ENCODE results near the gene APOBEC4. TPM values are rescaled to one million over a fixed set of nuclear protein-coding genes. Genes with fewer than 3 reads are reported as not detected.

APOBEC4 gene
- total RNA-seq, 1 donor from 2014 or later, result not detected

GRCh38 chr1:183675381-183675780, 22.3 kb upstream of the APOBEC4 start:
- no peak for DNase-seq (ENCODE audit: low read depth in 2 of 2)

DNA sequence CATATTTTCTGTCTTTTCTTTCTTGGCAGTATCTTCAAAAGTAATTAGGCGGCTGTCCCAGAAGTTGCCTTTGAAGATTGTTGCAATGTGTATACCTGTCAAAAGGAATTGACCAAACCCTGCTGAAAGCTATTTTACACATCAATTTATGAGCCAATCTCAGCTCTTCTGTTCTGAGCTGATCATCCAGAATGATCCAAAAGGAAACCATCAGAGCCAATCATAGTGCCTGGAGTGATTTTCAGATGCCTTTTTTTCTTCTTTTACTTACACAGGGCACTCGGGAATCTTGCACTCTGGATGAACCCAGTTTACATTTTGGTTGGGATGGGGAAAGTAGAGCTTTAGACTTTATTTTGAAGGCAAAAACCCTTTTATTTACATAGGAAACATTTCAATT, 21.8 kb upstream of the APOBEC4 start:
- DNase-seq (ENCODE audit: low read depth in 2 of 2), result no peak

GRCh38 chr1:183674339-183674738, 21.2 kb upstream of the APOBEC4 start:
- peak in 1 of 2 donors; percentile 23 for DNase-seq (ENCODE audit: low read depth in 2 of 2)

GRCh38 chr1:183673605-183674323, 20.6 kb upstream of the APOBEC4 start:
- DNase-seq (ENCODE audit: low read depth in 2 of 2), result no peak

DNA sequence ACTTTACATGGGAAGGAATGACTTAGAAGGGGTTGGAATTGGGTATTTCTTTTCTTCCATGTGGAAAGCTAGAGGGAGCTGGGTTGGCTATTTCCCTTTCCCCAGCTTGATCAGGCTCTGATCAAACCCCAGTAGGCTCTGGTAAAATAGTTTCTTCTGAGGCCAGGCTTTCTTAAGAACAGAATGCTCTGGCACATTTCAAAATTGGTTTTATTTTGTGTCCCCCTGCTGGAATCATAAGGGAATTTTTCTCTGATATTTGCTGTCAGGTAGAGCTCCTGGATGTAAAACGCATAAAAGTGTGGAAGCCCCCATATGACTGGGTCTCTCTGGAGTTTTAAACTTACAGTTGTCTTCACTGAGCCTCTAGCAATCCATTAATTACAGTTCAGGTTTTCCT, 17.1 kb upstream of the APOBEC4 start:
- no peak for DNase-seq (ENCODE audit: low read depth in 2 of 2)

DNA sequence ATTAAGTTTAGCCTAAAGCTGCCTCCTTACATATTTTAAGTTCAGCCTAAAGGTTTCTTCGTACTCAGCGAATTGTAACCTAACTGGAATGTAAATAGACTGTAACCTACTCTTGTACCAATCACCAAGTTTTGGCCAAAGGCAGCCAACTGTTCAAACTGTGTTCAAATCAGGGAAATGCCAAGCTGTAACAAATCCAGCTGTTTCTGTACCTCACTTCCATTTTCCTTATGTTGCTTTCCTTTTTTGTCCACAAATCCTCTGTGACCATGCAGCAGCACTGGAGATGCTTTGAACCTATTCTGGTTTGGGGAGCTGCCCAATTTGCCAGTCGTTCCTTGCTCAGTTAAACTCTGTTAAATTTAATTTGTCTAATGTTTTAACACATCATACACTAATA, 3.2 kb upstream of the APOBEC4 start:
- DNase-seq (ENCODE audit: low read depth in 2 of 2), result no peak

DNA sequence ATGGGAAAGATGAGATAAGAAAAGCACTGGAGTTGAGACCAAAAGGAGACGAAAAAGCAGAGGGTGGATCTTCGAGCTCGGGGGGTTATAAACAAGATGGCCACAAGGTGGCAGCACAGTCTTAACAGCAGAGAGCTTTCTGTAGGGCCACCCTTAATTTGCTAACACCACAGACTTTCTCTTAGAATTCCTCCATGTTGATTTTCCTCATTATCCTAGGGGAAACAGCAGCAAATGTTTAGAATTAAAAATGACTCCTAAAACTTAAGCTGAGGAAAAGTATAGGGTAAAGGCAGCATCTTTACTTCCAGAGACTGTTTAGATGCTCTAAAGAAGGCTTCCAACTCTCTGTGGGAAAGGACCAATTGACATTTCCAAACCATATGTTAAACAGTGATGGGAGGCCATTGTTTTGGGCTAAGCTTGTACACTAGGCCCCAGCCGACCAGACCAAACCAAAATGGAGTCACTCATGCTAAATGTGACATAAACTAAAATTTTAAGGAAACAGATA, 2.5 kb upstream of the APOBEC4 start:
- DNase-seq (ENCODE audit: low read depth in 2 of 2), result peak; percentile 84 to 86

GRCh38 chr1:183654706-183655105, 1.6 kb upstream of the APOBEC4 start:
- DNase-seq (ENCODE audit: low read depth in 2 of 2), result peak in 1 of 2 donors; percentile 34

GRCh38 chr1:183653876-183654451, 848 bp upstream of the APOBEC4 start:
- DNase-seq (ENCODE audit: low read depth in 2 of 2), result no peak

GRCh38 chr1:183653462-183653794, 312 bp upstream of the APOBEC4 start:
- no peak for DNase-seq (ENCODE audit: low read depth in 2 of 2)

GRCh38 chr1:183652107-183652506, 1.0 kb downstream of the APOBEC4 start:
- DNase-seq (ENCODE audit: low read depth in 2 of 2), result no peak

DNA sequence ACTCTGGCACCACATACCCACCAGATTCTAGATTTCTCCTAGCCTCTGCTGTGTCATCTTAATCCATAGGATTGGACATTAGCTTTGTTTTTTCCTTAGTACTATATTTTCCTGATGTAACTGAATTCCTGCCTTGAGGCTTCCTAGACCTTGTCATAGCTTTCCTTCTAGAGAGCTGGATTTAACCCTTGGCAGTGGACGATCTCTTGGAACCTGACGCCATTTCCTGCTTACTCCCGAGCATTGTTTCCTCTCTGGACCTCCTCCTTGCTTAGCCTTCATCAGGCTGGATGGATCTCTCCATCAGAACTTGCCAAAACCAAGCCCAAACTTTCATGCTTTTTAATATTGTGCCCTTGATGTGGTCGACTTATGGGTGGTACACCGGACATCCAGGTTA, 1.5 kb downstream of the APOBEC4 start:
- peak in 1 of 2 donors; percentile 70 for DNase-seq (ENCODE audit: low read depth in 2 of 2)

- no peak for DNase-seq (ENCODE audit: low read depth in 2 of 2)
These were observed 5.1 kb downstream of the APOBEC4 start for GRCh38 chr1:183648042-183648441.

GRCh38 chr1:183646776-183647175, 6.3 kb downstream of the APOBEC4 start:
- no peak for DNase-seq (ENCODE audit: low read depth in 2 of 2)

- DNase-seq (ENCODE audit: low read depth in 2 of 2), result no peak
These were observed 7.6 kb downstream of the APOBEC4 start for GRCh38 chr1:183645531-183645930.

- no peak for DNase-seq (ENCODE audit: low read depth in 2 of 2)
These were observed 10.9 kb downstream of the APOBEC4 start for GRCh38 chr1:183642166-183642565.

GRCh38 chr1:183640193-183640592, 12.9 kb downstream of the APOBEC4 start:
- DNase-seq (ENCODE audit: low read depth in 2 of 2), result no peak

GRCh38 chr1:183638649-183639387, 14.3 kb downstream of the APOBEC4 start:
- no peak for DNase-seq (ENCODE audit: low read depth in 2 of 2)

DNA sequence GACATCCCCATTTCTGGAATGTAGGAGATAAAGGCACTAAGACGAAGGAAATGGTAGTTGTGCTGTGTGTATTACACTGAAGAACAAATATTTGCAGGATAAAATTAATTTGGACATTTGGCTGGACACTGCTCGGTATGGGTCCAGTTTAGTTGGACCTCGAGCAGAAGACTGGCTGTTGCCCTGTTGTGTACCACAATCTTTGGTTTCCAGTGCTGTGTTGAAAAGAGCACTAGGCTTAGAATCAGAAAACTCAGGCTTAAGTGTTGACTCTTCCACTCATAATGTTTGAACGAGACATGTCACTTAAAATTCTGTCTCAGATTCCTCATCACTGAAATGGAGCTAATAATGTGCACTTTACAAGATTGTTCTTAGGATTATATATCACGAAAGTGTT, 16.3 kb downstream of the APOBEC4 start:
- DNase-seq (ENCODE audit: low read depth in 2 of 2), result no peak

GRCh38 chr1:183636334-183636682, 16.8 kb downstream of the APOBEC4 start:
- DNase-seq (ENCODE audit: low read depth in 2 of 2), result no peak

DNA sequence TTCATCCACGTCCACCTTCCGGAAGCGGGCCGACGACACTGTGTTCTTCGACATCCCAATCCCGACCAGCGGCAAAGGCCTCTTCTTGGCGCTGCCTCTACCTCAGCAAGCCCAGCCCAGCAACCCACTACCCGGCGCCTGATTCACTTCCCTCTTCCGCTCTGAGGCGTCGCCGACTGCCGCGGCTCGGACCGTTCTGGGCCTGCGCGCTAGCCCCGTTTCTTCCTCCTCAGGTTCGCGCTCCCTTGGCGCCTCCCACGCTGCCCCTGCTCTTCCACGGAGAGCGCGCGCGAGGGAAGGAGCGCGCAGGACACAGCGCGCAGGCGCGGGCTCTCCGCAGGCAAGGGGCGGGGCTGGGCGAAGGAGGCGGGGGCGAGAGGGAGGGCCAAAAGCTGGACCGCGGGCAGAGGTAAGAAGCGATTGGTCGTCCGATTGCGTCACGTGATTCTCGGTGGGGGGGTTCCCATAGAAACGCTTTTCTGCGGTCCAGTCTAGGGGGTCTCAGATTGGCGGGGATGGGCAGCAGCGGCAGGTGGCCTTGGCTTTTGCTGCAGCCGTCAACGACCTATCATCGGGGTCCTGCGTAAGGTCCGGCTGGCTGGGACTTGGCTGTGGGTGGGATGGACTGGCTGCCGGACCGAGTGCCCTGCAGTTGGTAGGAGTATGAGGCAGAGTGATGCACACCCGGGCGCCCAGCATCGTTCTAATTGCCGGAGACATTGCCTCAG, 17.3 kb downstream of the APOBEC4 start, which contains the start of gene ARPC5:
TSS of gene ARPC5 (minus strand) at position 178 of the 728 bp plus-strand sequence. CDS start at position 54, 124 bp downstream.
- DNase-seq (ENCODE audit: low read depth in 2 of 2), result peak; percentile 99

DNA sequence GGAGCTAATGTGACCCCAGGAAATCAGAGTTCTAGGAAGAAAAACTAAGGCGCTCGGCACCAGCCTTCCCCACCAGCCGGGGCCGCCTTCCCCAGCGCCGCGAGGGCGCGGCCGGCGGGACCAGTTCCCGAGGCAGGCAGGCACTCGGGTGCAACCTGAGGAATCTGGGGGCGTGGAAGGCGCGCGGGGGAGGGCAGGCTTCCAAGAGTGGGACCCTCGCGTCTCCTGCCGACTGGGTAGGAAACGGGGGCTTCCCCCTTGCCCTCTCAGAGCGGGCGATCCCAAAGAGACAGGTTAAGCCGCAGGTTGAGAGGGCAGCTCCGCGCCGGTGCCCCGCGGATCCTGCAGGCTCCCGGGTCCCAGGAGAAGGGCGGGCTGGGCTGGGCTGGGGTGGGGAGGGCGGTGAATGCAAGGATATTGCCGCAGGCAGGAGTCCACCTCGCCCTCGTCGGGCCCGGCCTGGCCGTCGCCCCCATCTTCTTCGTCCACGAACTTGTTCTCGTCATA, 18.0 kb downstream of the APOBEC4 start:
- DNase-seq (ENCODE audit: low read depth in 2 of 2), result peak in 1 of 2 donors; percentile 29

All from lung microvascular endothelial cell (primary cell).